ENCODE measurements around the gene PAF1.

Gene PAF1

GRCh38 chr19:39372941-39373340, 18.0 kb downstream of the PAF1 start:
- DNase-seq (ENCODE audit: low read depth, low spot score) = peak; percentile 4
- no peak overlapping the region for H3K4me3 ChIP-seq (ENCODE audit: low read depth, low read length)
- in situ Hi-C loops (cut with HindIII; ENCODE audit: low sequenced_read_pairs) = no loop called here
- TF ChIP-seq, protein P1, sequence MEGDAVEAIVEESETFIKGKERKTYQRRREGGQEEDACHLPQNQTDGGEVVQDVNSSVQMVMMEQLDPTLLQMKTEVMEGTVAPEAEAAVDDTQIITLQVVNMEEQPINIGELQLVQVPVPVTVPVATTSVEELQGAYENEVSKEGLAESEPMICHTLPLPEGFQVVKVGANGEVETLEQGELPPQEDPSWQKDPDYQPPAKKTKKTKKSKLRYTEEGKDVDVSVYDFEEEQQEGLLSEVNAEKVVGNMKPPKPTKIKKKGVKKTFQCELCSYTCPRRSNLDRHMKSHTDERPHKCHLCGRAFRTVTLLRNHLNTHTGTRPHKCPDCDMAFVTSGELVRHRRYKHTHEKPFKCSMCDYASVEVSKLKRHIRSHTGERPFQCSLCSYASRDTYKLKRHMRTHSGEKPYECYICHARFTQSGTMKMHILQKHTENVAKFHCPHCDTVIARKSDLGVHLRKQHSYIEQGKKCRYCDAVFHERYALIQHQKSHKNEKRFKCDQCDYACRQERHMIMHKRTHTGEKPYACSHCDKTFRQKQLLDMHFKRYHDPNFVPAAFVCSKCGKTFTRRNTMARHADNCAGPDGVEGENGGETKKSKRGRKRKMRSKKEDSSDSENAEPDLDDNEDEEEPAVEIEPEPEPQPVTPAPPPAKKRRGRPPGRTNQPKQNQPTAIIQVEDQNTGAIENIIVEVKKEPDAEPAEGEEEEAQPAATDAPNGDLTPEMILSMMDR (IDR thresholded peaks at IDR 0.05; ENCODE audit: low read depth, low read length) = no peak

GRCh38 chr19:39372047-39372802, 18.7 kb downstream of the PAF1 start:
- DNase-seq (ENCODE audit: low read depth, low spot score) = peak; percentile 94
- in situ Hi-C loops (cut with HindIII; ENCODE audit: low sequenced_read_pairs) = no loop called here
- no peak overlapping the region for H3K4me3 ChIP-seq (ENCODE audit: low read depth, low read length)
- TF ChIP-seq, protein P1 (IDR thresholded peaks at IDR 0.05; ENCODE audit: low read depth, low read length) = no peak

DNA sequence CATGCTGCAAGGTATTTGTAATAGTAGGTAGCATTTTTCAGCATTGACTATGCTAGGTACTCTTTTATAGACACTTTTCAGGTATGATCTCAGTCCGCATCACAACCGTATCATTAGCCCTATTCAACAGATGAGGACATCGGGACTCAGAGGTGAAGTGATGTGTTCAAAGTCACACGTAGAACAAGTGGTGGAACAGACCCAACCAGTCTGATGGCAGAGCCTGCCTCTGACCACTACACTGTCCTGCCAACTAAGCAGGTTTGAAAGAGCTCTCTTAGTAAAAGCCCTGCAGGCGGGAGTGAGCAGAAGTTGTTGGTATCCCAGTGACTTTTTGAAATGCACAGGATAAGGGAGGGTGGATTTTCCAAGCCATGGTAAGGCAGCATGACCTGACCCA, 20.2 kb downstream of the PAF1 start:
- in situ Hi-C loops (cut with HindIII; ENCODE audit: low sequenced_read_pairs) = no loop called here
- DNase-seq (ENCODE audit: low read depth, low spot score) = no peak
- no peak overlapping the region for H3K4me3 ChIP-seq (ENCODE audit: low read depth, low read length)
- TF ChIP-seq, protein P1 (IDR thresholded peaks at IDR 0.05; ENCODE audit: low read depth, low read length) = no peak

- DNase-seq (ENCODE audit: low read depth, low spot score) = no peak
- in situ Hi-C loops (cut with HindIII; ENCODE audit: low sequenced_read_pairs) = no loop called here
- H3K4me3 ChIP-seq (ENCODE audit: low read depth, low read length) = no peak overlapping the region
- TF ChIP-seq, protein P1 (IDR thresholded peaks at IDR 0.05; ENCODE audit: low read depth, low read length) = no peak
Measured at GRCh38 chr19:39369200-39369599, 21.7 kb downstream of the PAF1 start.

DNA sequence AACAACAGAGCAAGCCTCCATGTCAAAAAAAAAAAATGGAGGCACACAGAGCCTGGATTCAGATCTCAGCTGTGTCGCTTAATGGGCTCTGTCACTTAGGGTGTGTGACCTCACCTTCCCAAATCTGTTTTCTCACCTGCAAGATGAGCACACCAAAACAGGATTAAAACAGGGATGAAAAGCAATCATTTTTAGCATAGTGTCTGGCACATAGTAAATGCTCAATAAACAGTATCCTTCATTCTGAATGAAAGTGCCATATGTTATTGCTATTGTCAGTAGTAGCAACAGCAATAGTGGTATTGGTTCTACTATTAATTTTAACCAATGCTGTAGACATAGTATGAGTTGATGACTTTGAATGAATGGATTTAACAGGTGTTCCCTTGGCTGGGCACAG, 25.4 kb downstream of the PAF1 start:
- TF ChIP-seq, protein P1 (IDR thresholded peaks at IDR 0.05; ENCODE audit: low read depth, low read length) = no peak
- no peak for DNase-seq (ENCODE audit: low read depth, low spot score)
- in situ Hi-C loops (cut with HindIII; ENCODE audit: low sequenced_read_pairs) = no loop called here
- no peak overlapping the region for H3K4me3 ChIP-seq (ENCODE audit: low read depth, low read length)

- DNase-seq (ENCODE audit: low read depth, low spot score) = peak; percentile 37
- in situ Hi-C loops (cut with HindIII; ENCODE audit: low sequenced_read_pairs) = no loop called here
- no peak overlapping the region for H3K4me3 ChIP-seq (ENCODE audit: low read depth, low read length)
- TF ChIP-seq, protein P1 (IDR thresholded peaks at IDR 0.05; ENCODE audit: low read depth, low read length) = no peak
Measured at GRCh38 chr19:39363901-39364457, 26.9 kb downstream of the PAF1 start.
